ENCODE measurements around the gene SLC16A6. TPM values are rescaled to one million over a fixed set of nuclear protein-coding genes. Genes with fewer than 3 reads are reported as not detected.

Gene SLC16A6
- total RNA-seq, 1 experiment from 2014 or later = 0.70 TPM

Other genes starting within 250 kb of the SLC16A6 start
- gene AMZ2, start 43.1 kb downstream of the SLC16A6 start, total RNA-seq (2021) = 60.8 and 88.3 TPM in 2 replicates
- 4.0 and 6.6 TPM in 2 replicates for gene ARSG, start 368 bp upstream of the SLC16A6 start, total RNA-seq (2021)
- gene WIPI1, start 166.4 kb upstream of the SLC16A6 start, total RNA-seq (2021) = 10.0 and 11.2 TPM in 2 replicates
- gene PRKAR1A, start 221.3 kb upstream of the SLC16A6 start, total RNA-seq (2021) = 161 and 181 TPM in 2 replicates

All from PC-9 (cell line).